Subcutaneous abdominal adipose tissue (tissue), 5 donors: Measurements from ENCODE around the gene TRPV4.

Source experiments
- H3K27ac ChIP-seq: one replicate; pipeline ENCODE4 v1.7.0; 2013; ENCODE audit warnings: low read depth, mild to moderate bottlenecking, inconsistent platforms, low read length, moderate library complexity
- H3K27me3 ChIP-seq, 5 donors: one replicate each; pipeline ENCODE4 v1.7.0; 2013; ENCODE audit warnings: low read length in 5 of 5, inconsistent platforms in 1 of 5; ENCODE audit not compliant: control insufficient read depth in 5 of 5, insufficient read depth in 4 of 5
- H3K36me3 ChIP-seq, 5 donors: one replicate each; pipeline ENCODE4 v1.7.0; 2013; ENCODE audit warnings: low read length in 5 of 5; ENCODE audit not compliant: control insufficient read depth in 5 of 5, insufficient read depth in 5 of 5
- H3K4me1 ChIP-seq, 5 donors: one replicate each; pipeline ENCODE4 v1.7.0; 2013; ENCODE audit warnings: low read length in 5 of 5, mild to moderate bottlenecking in 3 of 5, moderate library complexity in 1 of 5; ENCODE audit not compliant: control insufficient read depth in 5 of 5, insufficient read depth in 5 of 5
- H3K4me3 ChIP-seq, 5 donors: one replicate each; pipeline ENCODE4 v1.7.0; 2013; ENCODE audit warnings: low read length in 5 of 5, low read depth in 1 of 5
- H3K9ac ChIP-seq, 5 donors: one replicate each; pipeline ENCODE4 v1.7.0; 2013; ENCODE audit warnings: low read length in 5 of 5, mild to moderate bottlenecking in 4 of 5, moderate library complexity in 3 of 5
- H3K9me3 ChIP-seq, 5 donors: one replicate each; pipeline ENCODE4 v1.7.0; 2013; ENCODE audit warnings: low read length in 5 of 5; ENCODE audit not compliant: control insufficient read depth in 5 of 5
- donor health status: healthy.
- donor health status: healthy.
- donor health status: healthy.
- donor health status: healthy.
- donor health status: healthy.

Gene TRPV4

DNA sequence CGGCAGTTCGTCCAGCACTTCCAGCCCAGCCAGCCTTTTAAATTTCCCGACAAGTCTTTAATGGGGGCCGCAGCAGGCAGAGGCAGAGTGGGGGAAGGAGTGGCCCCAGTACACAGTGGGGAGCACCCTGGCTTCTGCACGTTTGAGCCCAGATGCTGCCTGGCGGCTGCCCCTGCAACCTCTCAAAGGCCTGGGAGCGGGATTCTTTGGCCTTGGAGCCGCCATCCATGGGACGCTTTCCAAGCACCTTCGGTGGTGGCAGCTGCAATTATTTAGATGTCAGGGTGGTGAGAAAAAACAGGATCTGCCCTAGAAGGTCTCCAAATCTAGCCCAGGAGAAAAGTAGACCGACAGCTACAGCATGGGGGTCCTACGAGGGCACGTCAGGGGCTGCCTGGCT is 73.6 kb downstream of the TRPV4 start:
- Histone ChIP-seq H3K27me3 (peaks cover 0 to 10% (median 6%) of the 10 kb centered on the region in 5 donors), H3K36me3 (no peaks in the 10 kb centered on the region), H3K27ac (no peak overlapping the region), H3K9me3 (peaks cover 0 to 24% (median 12%) of the 10 kb centered on the region in 5 donors), H3K4me1 (peaks cover 0 to 3% (median 0%) of the 10 kb centered on the region in 5 donors), H3K4me3 (no peak overlapping the region), H3K9ac (no peak overlapping the region)

DNA sequence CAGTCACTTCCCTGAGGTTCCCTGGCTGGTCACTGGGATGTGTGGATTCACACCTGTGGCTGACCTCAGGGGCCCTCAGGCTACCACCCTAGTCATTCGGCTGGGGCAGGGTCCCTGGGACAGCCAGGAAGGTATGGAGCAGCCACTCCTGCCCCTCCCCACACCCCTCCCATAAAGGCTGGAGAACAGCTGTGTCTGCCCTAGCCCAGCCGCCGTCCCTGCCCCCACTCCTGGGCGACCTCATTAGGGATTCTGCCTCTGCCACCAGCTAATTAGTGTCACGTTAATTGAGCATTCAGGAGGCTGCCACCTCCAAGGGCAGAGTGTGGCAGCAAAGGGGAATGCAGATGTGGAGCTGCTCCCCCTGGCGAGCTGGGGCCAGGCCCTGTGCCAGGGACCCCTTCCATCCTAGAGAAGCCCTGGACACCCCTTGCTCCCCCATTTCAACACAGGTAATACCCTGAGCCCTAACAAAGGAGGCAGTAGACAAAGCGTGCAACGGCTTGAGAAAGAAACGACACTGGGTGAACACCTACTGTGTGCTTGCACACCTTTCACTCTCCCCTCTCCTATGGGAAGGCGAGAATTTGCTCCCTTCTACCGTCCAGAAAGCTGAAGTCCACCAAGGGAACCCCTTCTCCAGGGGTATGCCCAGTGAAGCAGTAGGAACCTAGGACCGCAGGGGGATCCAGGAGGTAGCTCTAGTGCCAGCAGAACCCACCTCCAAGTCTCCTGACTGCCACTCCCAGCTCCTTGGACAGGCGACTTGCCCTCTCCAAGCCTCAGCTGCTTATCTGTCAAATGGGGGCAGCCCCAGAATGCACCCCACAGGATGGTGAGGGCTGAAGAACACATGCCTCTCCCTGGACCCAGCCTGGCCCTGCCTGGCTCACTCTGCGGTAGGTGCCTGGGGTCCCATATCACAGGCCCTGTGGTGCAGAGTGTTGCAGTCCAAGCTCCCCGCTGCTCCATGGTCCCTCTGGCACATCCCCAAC is 74.5 kb downstream of the TRPV4 start:
- peaks cover 0 to 6% (median 0%) of the 10 kb centered on the region in 5 donors for H3K4me1 ChIP-seq
- no peaks in the 10 kb centered on the region for H3K36me3 ChIP-seq
- H3K27me3 ChIP-seq = peaks cover 0 to 10% (median 6%) of the 10 kb centered on the region in 5 donors
- H3K9me3 ChIP-seq = peaks cover 0 to 24% (median 12%) of the 10 kb centered on the region in 5 donors
- no peak overlapping the region for H3K4me3 ChIP-seq
- no peak overlapping the region for H3K9ac ChIP-seq
- no peak overlapping the region for H3K27ac ChIP-seq

DNA sequence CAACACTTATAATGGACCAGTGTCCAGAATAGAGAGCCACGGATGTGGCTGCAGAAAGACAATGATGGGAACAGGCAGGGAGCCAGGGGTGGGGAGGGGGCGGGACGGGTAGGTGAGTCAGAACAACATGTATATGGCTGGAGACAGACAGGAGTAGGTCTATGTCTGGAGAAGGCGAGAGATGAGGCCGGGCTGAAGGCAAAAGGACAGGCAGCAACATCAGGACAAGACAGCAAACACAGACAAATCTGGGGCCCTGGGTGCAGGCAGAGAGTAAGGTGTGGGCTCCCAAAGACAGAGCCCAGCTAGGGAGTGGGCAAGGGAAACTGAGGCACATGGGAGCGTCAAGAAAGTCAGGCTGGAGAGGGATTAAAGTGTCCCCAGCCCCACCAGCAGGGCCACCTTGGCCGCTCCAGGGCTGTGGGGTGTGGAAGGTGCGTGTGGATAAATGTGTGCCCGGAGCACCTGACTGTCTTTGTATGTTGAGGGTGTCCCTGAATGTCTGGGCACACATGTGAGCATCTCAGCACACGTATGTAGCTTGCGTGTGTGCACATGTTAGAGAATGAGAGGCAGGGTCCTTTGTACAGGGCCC is 75.4 kb downstream of the TRPV4 start:
- Histone ChIP-seq H3K36me3 (no peaks in the 10 kb centered on the region), H3K9me3 (peaks cover 0 to 15% (median 5%) of the 10 kb centered on the region in 5 donors), H3K4me3 (no peak overlapping the region), H3K27ac (no peak overlapping the region), H3K4me1 (peaks cover 0 to 8% (median 0%) of the 10 kb centered on the region in 5 donors), H3K9ac (no peak overlapping the region), H3K27me3 (peaks cover 0 to 10% (median 6%) of the 10 kb centered on the region in 5 donors)

DNA sequence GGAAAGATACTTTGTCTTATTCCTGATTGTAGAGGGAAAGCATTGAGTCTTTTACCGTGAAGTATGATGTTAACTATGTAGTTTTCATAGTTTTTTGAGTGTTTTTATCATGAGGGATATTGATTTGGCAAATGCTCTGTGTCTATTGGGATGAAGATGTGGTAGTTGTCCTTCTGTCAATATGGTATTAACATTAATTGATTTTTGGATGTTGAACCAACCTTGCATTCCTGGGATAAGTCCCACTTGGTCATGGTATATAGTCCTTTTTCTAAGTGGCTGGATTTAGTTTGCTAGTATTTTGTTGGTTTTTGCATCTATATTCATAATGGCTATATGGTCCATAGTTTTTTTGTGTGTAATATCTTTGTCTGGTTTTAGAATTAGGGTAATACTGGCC is 76.7 kb downstream of the TRPV4 start:
- no peaks in the 10 kb centered on the region for H3K36me3 ChIP-seq
- peaks cover 0 to 10% (median 6%) of the 10 kb centered on the region in 5 donors for H3K27me3 ChIP-seq
- H3K9ac ChIP-seq = no peak overlapping the region
- peaks cover 0 to 15% (median 5%) of the 10 kb centered on the region in 5 donors for H3K9me3 ChIP-seq
- H3K4me3 ChIP-seq = no peak overlapping the region
- H3K4me1 ChIP-seq = peaks cover 0 to 8% (median 3%) of the 10 kb centered on the region in 5 donors
- no peak overlapping the region for H3K27ac ChIP-seq

DNA sequence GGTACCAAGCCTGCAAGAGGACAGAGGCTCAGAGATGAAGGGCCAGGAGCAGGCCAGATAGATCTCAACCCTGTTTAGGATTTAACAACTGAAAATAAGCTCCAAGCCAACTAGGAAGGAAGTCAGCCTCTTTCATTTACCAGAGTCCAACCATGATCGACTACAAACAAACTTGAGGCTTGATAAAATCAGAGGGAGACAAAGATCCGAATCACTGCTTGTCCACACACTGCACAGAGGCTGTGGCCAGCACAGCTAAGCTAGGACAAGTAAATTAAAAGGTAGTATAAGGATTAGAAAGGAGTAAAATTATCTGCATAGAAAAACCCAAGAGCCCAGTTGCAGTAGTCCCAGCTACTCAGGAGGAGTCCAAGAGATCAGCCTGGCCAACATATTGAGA is 79.2 kb downstream of the TRPV4 start:
- peaks cover 0 to 6% (median 3%) of the 10 kb centered on the region in 5 donors for H3K27me3 ChIP-seq
- H3K9ac ChIP-seq = no peak overlapping the region
- no peaks in the 10 kb centered on the region for H3K36me3 ChIP-seq
- H3K4me3 ChIP-seq = no peak overlapping the region
- H3K4me1 ChIP-seq = peaks cover 0 to 8% (median 0%) of the 10 kb centered on the region in 5 donors
- peaks cover 0 to 15% (median 5%) of the 10 kb centered on the region in 5 donors for H3K9me3 ChIP-seq
- no peak overlapping the region for H3K27ac ChIP-seq

DNA sequence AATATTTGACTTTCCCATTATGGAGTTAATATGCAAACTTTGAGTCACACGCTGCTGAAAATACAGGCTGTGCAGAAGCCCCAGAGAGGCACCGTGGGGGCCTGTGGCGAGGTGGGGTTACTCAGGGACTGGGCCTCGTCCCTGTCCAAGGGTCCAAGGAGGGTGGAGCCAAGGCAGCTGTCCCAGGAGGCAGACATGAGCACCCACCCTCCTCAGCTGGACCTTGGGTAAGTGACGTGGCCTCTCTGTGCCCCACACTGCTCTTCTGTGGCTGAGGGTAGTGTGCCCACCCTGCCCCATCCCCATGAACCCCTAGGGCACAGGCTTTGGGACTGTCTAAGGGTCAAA is 80.2 kb downstream of the TRPV4 start:
- Histone ChIP-seq H3K36me3 (no peaks in the 10 kb centered on the region), H3K27me3 (peaks cover 0 to 2% (median 0%) of the 10 kb centered on the region in 5 donors), H3K9ac (no peak overlapping the region), H3K4me3 (no peak overlapping the region), H3K9me3 (peaks cover 0 to 15% (median 5%) of the 10 kb centered on the region in 5 donors), H3K27ac (no peak overlapping the region), H3K4me1 (peaks cover 0 to 8% (median 0%) of the 10 kb centered on the region in 5 donors)

DNA sequence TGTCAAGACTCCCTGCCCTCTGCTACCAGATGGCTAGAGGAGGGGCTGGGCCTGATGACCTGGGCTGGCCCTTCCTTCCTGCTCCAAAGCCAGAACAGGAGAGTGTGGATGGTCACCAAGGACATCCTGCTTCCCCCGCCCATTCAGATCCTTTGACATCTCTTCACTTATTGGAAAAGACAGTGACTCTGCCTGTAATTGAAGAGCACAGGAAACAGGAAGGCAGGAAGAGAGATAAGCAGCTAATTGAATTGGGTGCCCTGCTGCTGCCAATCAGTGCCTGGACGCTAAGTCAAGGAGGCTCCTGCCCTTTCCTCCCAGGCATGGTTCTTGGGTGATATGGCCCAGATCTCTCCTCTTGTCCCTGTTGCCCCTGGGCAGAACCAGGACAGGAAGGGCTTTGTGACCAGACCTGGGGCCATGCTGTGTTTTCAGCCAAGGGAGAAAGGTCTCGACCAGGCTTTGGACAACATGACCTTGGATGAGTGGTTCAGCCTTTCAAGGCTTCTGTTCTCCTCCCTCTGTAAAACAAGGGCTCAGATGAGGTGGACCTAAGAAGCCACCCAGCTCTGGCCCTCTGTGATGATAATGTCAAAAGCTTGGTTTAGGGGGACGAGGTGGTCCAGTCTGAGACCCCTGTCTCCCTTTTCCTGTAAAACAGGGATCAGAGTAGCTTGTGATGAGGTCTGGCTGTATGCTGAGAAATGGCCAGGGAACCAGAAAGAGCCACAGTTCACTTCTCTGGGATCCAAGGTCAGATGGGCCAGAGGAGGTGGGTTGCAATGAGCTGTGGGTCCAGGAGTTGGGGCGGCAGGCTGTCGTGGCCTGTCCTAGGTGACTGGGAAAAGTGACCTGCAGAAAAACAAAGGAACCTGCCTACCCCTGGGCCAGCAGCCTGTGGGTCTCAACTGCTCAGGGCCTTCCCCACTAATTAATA is 80.8 kb downstream of the TRPV4 start:
- Histone ChIP-seq H3K36me3 (no peaks in the 10 kb centered on the region), H3K4me1 (peaks cover 0 to 8% (median 0%) of the 10 kb centered on the region in 5 donors), H3K27me3 (peaks cover 0 to 2% (median 0%) of the 10 kb centered on the region in 5 donors), H3K4me3 (no peak overlapping the region), H3K27ac (no peak overlapping the region), H3K9me3 (peaks cover 0 to 13% (median 5%) of the 10 kb centered on the region in 5 donors), H3K9ac (no peak overlapping the region)

DNA sequence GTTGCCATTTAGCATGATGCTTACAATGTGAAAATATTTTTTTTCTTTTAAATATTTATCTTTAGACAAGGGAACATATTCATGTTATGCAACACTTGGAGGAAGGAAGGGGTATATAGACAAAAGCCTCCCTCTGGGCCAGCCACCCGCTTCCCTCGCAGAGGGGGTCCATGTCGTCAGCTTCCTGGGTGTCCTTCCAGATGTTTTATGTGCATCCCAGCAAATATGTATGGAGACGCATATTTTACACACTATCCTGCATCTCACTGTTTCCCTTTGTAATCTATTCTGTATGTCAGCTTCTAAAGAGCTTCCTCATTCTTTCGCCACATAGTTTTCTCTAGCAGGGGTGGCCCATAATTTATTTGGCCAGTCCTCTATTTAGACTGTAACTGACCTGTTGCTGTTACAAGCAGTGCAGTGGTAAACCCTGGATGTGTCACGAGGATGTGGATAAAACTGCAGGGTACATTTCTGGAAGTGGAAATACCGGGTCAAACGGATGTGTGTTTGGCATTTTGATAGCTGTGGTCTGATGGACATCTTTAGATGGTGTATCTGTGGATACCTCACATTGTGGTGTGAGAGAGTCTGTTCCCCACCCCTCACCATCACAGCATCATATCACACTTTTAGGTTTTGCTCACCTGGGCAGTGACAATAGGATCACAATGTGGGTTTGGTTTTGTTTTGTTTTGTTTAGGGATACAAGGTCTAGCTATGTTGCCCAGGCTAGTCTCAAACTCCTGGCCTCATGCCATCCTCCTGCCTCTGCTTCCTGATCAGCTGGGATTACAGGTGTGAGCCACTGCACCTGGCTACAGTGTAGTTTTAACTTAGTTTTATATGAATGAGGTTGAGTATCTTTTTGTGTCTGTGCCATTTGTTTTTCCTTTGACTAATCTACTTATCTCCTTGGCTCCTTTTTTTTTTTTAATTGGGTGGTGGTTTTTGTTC is 87.9 kb downstream of the TRPV4 start:
- Histone ChIP-seq H3K4me3 (no peak overlapping the region), H3K36me3 (no peaks in the 10 kb centered on the region), H3K4me1 (no peaks in the 10 kb centered on the region), H3K9ac (no peak overlapping the region), H3K27me3 (peaks cover 0 to 8% (median 3%) of the 10 kb centered on the region in 5 donors), H3K9me3 (no peaks in the 10 kb centered on the region), H3K27ac (no peak overlapping the region)

DNA sequence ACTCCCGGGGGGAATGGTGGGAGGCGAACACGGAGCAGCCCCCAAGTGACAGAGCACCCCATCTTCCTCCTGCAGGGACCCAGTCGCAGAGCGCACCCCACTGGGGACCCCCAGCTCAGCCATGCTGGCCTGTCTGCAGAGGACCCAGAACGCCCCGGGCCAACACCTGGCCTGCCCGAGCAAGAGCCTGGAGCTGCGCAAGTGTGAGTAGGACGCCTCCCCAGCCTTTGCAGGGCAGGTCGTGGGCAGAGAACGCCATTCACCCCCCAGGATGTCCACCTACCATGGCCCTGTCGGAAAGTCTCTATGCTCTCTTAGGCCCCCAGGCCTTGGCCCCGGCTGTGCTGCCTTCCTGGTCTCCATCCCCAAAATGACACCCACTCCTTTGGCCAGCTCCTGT is 89.2 kb downstream of the TRPV4 start:
- no peaks in the 10 kb centered on the region for H3K4me1 ChIP-seq

More for the DNA sequence above, 89.2 kb downstream of the TRPV4 start:
- no peaks in the 10 kb centered on the region for H3K9me3 ChIP-seq
- H3K4me3 ChIP-seq = no peak overlapping the region
- no peaks in the 10 kb centered on the region for H3K36me3 ChIP-seq
- H3K9ac ChIP-seq = no peak overlapping the region
- no peak overlapping the region for H3K27ac ChIP-seq
- peaks cover 0 to 8% (median 4%) of the 10 kb centered on the region in 5 donors for H3K27me3 ChIP-seq
